Measurements from ENCODE around the gene PPP1R9B.

- TF ChIP-seq JUN (CRISPR knock-in tag; IDR thresholded peaks at IDR 0.05) (no peak), CTCF (IDR thresholded peaks at IDR 0.05) (no peak), NFYB (CRISPR knock-in tag; conservative IDR thresholded peaks at IDR 0.05; ENCODE audit: low read depth) (no peak), PREB (CRISPR knock-in tag; IDR thresholded peaks at IDR 0.05; ENCODE audit: borderline replicate concordance) (no peak), RORB (CRISPR knock-in tag; IDR thresholded peaks at IDR 0.05) (no peak), ZNF219 (CRISPR knock-in tag; IDR thresholded peaks at IDR 0.05; ENCODE audit: borderline replicate concordance) (no peak), MAX (CRISPR knock-in tag; IDR thresholded peaks at IDR 0.05) (no peak), ZBTB21 (CRISPR knock-in tag; IDR thresholded peaks at IDR 0.05; ENCODE audit: borderline replicate concordance) (no peak), ZSCAN18 (CRISPR knock-in tag; IDR thresholded peaks at IDR 0.05) (no peak), ELF4 (CRISPR knock-in tag; IDR thresholded peaks at IDR 0.05; ENCODE audit: low read depth) (no peak), EMX1 (CRISPR knock-in tag; IDR thresholded peaks at IDR 0.05) (no peak), ESRRA (CRISPR knock-in tag; IDR thresholded peaks at IDR 0.05; ENCODE audit: borderline replicate concordance) (no peak), JAZF1 (CRISPR knock-in tag; IDR thresholded peaks at IDR 0.05) (no peak)
These were observed 47.2 kb downstream of the PPP1R9B start for GRCh38 chr17:50103252-50103651.

Measured in WTC11 (cell line).